HCT116 (cell line): ENCODE measurements around the gene IL3RA. TPM values are rescaled to one million over a fixed set of nuclear protein-coding genes. Genes with fewer than 3 reads are reported as not detected.

ENCODE experiments used
- ATAC-seq: fragments of 200-7000 bp; cut with Tn5 transposase; 2 replicates; pipeline ENCODE4 v1.9.1; 2020; ENCODE audit warnings: mild to moderate bottlenecking, moderate library complexity
- BruUV-seq: library from RNA; stranded (reverse); fragments of 400-500 nt; replicated peaks from 2 replicates; lab custom pipeline; 2021; lab: Mats Ljungman, UMichigan
- CTCF ChIA-PET: fragments of 300-600 bp; sonication (Branson Sonifier 250); formaldehyde crosslinking; loops from one replicate; lab custom pipeline; 2021; ENCODE audit warnings: antibody characterized with exemption; lab: Charles Lee
- POLR2A ChIA-PET: fragments of 300-600, 350-600 bp; sonication (Branson Sonifier 250); formaldehyde crosslinking; loops from one replicate; lab custom pipeline; 2021; ENCODE audit warnings: antibody characterized with exemption; lab: Charles Lee
- RAD21 ChIA-PET, 2 experiments: fragments of 300-600 bp; sonication (Branson Sonifier 250); formaldehyde crosslinking; loops; one replicate each; lab custom pipeline; 2023; ENCODE audit warnings: low total read pairs in 2 of 2; ENCODE audit not compliant: uncharacterized antibody in 2 of 2, unreplicated experiment in 2 of 2, low non-redundant PET in 1 of 2; lab: Charles Lee
- DNase-seq: peaks from one replicate; pipeline ENCODE4 v3.0.0-alpha.2; 2010; ENCODE audit warnings: low read depth, low spot score
- H2AFZ ChIP-seq: fragments of 200-600 bp; shearing (Covaris generic), sonication (generic); 2 replicates; pipeline ENCODE4 v1.6.1; 2017; ENCODE audit warnings: low read depth, mixed run types, mixed read lengths, antibody characterized with exemption, low read length; ENCODE audit not compliant: poor library complexity, severe bottlenecking
- H3K27ac ChIP-seq: 2 replicates; pipeline ENCODE4 v1.5.1; 2012; ENCODE audit warnings: low read depth, low read length
- H3K27me3 ChIP-seq: fragments of 200-600 bp; sonication (generic); 2 replicates; pipeline ENCODE4 v1.6.1; 2016; ENCODE audit warnings: mixed run types, low read length, mixed read lengths; ENCODE audit not compliant: insufficient read depth
- H3K36me3 ChIP-seq, 2 experiments: fragments of 200-500 bp in 1 of 2; fragments of 200-600 bp in 1 of 2; sonication (Bioruptor generic) in 1 of 2; sonication (generic) in 1 of 2; 2 replicates each; pipeline versions ENCODE4 v1.5.1 to v1.6.1; 2014 to 2016; ENCODE audit warnings: low read length in 2 of 2, inconsistent platforms in 1 of 2, mixed read lengths in 1 of 2, mixed run types in 1 of 2; ENCODE audit not compliant: insufficient read depth in 2 of 2, control insufficient read depth in 1 of 2
- H3K4me1 ChIP-seq, 2 experiments: fragments of 200-600 bp in 1 of 2; sonication (generic) in 1 of 2; 2 replicates each; pipeline versions ENCODE4 v1.5.1 to v1.6.1; 2012 to 2017; ENCODE audit warnings: low read length in 2 of 2, inconsistent platforms in 1 of 2, mild to moderate bottlenecking in 1 of 2, mixed read lengths in 1 of 2, mixed run types in 1 of 2, moderate library complexity in 1 of 2; ENCODE audit not compliant: insufficient read depth in 2 of 2, control insufficient read depth in 1 of 2
- H3K4me2 ChIP-seq: fragments of 200-600 bp; sonication (generic); 2 replicates; pipeline ENCODE4 v1.6.1; 2017; ENCODE audit warnings: mixed run types, low read length, mixed read lengths
- H3K4me3 ChIP-seq, 2 experiments: fragments of 200-600 bp in 1 of 2; sonication (generic) in 1 of 2; replicated peaks in 1 of 2; 2 replicates each; pipeline ENCODE4 v1.5.1; 2011 to 2016; ENCODE audit warnings: low read length in 2 of 2, control low read depth in 1 of 2, low read depth in 1 of 2, mild to moderate bottlenecking in 1 of 2, mixed read lengths in 1 of 2, mixed run types in 1 of 2
- H3K79me2 ChIP-seq: fragments of 200-600 bp; sonication (generic); 2 replicates; pipeline ENCODE4 v1.6.1; 2017; ENCODE audit warnings: mild to moderate bottlenecking, mixed run types, low read length, moderate library complexity, mixed read lengths; ENCODE audit not compliant: insufficient read depth
- H3K9ac ChIP-seq: fragments of 200-600 bp; sonication (generic); 2 replicates; pipeline ENCODE4 v1.6.1; 2016; ENCODE audit warnings: low read length, mixed read lengths
- H3K9me2 ChIP-seq: fragments of 200-600 bp; sonication (generic), shearing (Covaris generic); 2 replicates; pipeline ENCODE4 v1.6.1; 2017; ENCODE audit warnings: mixed run types, mild to moderate bottlenecking, moderate library complexity; ENCODE audit not compliant: insufficient read depth
- H3K9me3 ChIP-seq, 2 experiments: fragments of 200-500 bp in 1 of 2; fragments of 200-600 bp in 1 of 2; sonication (Bioruptor generic) in 1 of 2; sonication (generic) in 1 of 2; 2 replicates each; pipeline ENCODE4 v1.6.1; 2014 to 2017; ENCODE audit warnings: low read length in 2 of 2, mixed read lengths in 2 of 2, inconsistent platforms in 1 of 2, low read depth in 1 of 2, mild to moderate bottlenecking in 1 of 2, mixed run types in 1 of 2, moderate library complexity in 1 of 2; ENCODE audit not compliant: control insufficient read depth in 1 of 2, insufficient read depth in 1 of 2
- H4K20me1 ChIP-seq: fragments of 200-600 bp; sonication (generic), shearing (Covaris generic); 2 replicates; pipeline ENCODE4 v1.6.1; 2017; ENCODE audit warnings: mixed run types, mild to moderate bottlenecking, moderate library complexity; ENCODE audit not compliant: insufficient read depth
- CBX3 ChIP-seq: IDR thresholded peaks from 2 replicates; pipeline ENCODE4 v1.6.1; 2012; ENCODE audit warnings: low read depth
- CEBPB ChIP-seq: IDR thresholded peaks from 2 replicates; pipeline ENCODE4 v1.6.1; 2012; ENCODE audit warnings: low read depth
- EGR1 ChIP-seq: IDR thresholded peaks from 2 replicates; pipeline ENCODE4 v1.6.1; 2012; ENCODE audit warnings: low read depth
- FOSL1 ChIP-seq: IDR thresholded peaks from 2 replicates; pipeline ENCODE4 v1.6.1; 2012; ENCODE audit warnings: low read depth
- JUND ChIP-seq: IDR thresholded peaks from 2 replicates; pipeline ENCODE4 v1.6.1; 2012
- POLR2A ChIP-seq: IDR thresholded peaks from 2 replicates; pipeline ENCODE4 v1.7.0; 2011; ENCODE audit warnings: borderline replicate concordance; ENCODE audit not compliant: insufficient read depth, insufficient read length; ENCODE audit errors: extremely low read depth
- POLR2AphosphoS5 ChIP-seq: IDR thresholded peaks from 2 replicates; pipeline ENCODE4 v1.6.1; 2011; ENCODE audit warnings: mild to moderate bottlenecking, low read depth, low read length, moderate library complexity
- SIN3A ChIP-seq: IDR thresholded peaks from 2 replicates; pipeline ENCODE4 v1.6.1; 2012; ENCODE audit warnings: low read depth
- SRF ChIP-seq: IDR thresholded peaks from 2 replicates; pipeline ENCODE4 v1.6.1; 2012; ENCODE audit warnings: low read depth
- TCF7L2 ChIP-seq: IDR thresholded peaks from 2 replicates; pipeline ENCODE4 v1.7.0; 2011; ENCODE audit warnings: borderline replicate concordance, inconsistent platforms; ENCODE audit not compliant: insufficient read depth, insufficient read length; ENCODE audit errors: extremely low read depth
- YY1 ChIP-seq: IDR thresholded peaks from 2 replicates; pipeline ENCODE4 v1.6.1; 2011; ENCODE audit warnings: low read length, low read depth, moderate library complexity, mild to moderate bottlenecking; ENCODE audit not compliant: insufficient replicate concordance; ENCODE audit errors: extremely low read depth
- ZNF274 ChIP-seq: fragments of 200-500 bp; sonication (Bioruptor generic); IDR thresholded peaks from 2 replicates; pipeline ENCODE4 v1.6.1; 2014; ENCODE audit warnings: mild to moderate bottlenecking, low read depth, low read length, inconsistent platforms
- intact Hi-C: fragments of 100-400 bp; cut with micrococcal nuclease; formaldehyde crosslinking; loops from 2 replicates; pipeline ENCODE4 v1.10.0; 2022
- total RNA-seq: library from RNA; stranded (reverse); gene quantifications from one replicate; pipeline ENCODE4 v1.2.1, GENCODE V29; 2021; ENCODE audit not compliant: unreplicated experiment
- TF ChIP-seq, protein P1 (sequence below): IDR thresholded peaks from 2 replicates; pipeline ENCODE4 v1.6.1; 2012
- TF ChIP-seq, protein P2 (sequence below): IDR thresholded peaks from 2 replicates; pipeline ENCODE4 v1.6.1; 2011; ENCODE audit warnings: mild to moderate bottlenecking, low read length, moderate library complexity; ENCODE audit not compliant: insufficient replicate concordance; ENCODE audit errors: extremely low read depth
- TF ChIP-seq, protein P3 (sequence below): IDR thresholded peaks from 2 replicates; pipeline ENCODE4 v1.6.1; 2012; ENCODE audit warnings: low read depth
- TF ChIP-seq, protein P4 (sequence below): IDR thresholded peaks from 2 replicates; pipeline ENCODE4 v1.6.1; 2012

Gene IL3RA
- total RNA-seq, 1 experiment from 2014 or later = not detected

DNA sequence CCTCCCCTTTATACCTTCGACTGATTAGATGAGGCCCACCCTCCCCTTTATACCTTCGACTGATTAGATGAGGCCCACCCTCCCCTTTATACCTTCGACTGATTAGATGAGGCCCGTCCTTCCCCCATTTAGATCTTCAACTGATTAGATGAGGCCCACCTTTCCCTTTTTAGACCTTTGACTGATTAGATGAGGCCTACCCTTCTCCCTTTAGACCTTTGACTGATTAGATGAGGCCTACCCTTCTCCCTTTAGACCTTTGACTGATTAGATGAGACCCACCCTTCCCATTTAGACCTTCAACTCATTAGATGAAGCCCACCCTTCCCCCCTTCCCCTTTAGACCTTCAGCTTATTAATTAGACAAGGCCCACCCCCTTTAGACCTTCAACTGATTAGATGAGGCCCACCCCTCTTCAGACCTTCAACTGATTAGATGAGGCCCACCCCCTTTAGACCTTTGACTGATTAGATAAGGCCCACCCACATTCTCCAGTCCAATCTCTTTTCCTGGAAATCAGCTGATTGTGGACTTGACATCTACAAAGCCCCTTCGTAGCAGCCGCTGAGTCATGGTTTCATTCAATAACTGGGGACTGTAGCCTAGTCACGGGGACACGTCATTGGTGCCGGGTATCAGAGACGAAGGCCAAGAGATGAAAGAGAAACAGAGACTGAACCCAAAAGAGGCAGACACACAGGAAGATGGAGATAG, 28.8 kb upstream of the IL3RA start:
- no peaks in the 10 kb centered on the region for H3K27me3 ChIP-seq
- ChIA-PET POLR2A (no interaction called here), CTCF (no interaction called here), RAD21 (no interaction called here)
- H3K4me3 ChIP-seq = no peak overlapping the region
- no peaks in the 10 kb centered on the region for H3K79me2 ChIP-seq
- no TSS peak for BruUV-seq
- no peak overlapping the region for H3K9ac ChIP-seq
- ATAC-seq (no peak), DNase-seq (no peak)
- no peaks in the 10 kb centered on the region for H3K9me2 ChIP-seq
- intact Hi-C loops = no loop called here
- H3K27ac ChIP-seq = no peak overlapping the region
- no peak for TF ChIP-seq SIN3A
- TF ChIP-seq JUND = no peak
- TF ChIP-seq POLR2A = no peak
- TF ChIP-seq POLR2AphosphoS5 = no peak
- TF ChIP-seq ZNF274 = no peak
- TF ChIP-seq, protein P1, sequence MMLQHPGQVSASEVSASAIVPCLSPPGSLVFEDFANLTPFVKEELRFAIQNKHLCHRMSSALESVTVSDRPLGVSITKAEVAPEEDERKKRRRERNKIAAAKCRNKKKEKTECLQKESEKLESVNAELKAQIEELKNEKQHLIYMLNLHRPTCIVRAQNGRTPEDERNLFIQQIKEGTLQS = no peak
- TF ChIP-seq CEBPB = no peak
- TF ChIP-seq EGR1 = no peak
- TF ChIP-seq, protein P2, sequence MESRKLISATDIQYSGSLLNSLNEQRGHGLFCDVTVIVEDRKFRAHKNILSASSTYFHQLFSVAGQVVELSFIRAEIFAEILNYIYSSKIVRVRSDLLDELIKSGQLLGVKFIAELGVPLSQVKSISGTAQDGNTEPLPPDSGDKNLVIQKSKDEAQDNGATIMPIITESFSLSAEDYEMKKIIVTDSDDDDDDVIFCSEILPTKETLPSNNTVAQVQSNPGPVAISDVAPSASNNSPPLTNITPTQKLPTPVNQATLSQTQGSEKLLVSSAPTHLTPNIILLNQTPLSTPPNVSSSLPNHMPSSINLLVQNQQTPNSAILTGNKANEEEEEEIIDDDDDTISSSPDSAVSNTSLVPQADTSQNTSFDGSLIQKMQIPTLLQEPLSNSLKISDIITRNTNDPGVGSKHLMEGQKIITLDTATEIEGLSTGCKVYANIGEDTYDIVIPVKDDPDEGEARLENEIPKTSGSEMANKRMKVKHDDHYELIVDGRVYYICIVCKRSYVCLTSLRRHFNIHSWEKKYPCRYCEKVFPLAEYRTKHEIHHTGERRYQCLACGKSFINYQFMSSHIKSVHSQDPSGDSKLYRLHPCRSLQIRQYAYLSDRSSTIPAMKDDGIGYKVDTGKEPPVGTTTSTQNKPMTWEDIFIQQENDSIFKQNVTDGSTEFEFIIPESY = no peak
- TF ChIP-seq, protein P3, sequence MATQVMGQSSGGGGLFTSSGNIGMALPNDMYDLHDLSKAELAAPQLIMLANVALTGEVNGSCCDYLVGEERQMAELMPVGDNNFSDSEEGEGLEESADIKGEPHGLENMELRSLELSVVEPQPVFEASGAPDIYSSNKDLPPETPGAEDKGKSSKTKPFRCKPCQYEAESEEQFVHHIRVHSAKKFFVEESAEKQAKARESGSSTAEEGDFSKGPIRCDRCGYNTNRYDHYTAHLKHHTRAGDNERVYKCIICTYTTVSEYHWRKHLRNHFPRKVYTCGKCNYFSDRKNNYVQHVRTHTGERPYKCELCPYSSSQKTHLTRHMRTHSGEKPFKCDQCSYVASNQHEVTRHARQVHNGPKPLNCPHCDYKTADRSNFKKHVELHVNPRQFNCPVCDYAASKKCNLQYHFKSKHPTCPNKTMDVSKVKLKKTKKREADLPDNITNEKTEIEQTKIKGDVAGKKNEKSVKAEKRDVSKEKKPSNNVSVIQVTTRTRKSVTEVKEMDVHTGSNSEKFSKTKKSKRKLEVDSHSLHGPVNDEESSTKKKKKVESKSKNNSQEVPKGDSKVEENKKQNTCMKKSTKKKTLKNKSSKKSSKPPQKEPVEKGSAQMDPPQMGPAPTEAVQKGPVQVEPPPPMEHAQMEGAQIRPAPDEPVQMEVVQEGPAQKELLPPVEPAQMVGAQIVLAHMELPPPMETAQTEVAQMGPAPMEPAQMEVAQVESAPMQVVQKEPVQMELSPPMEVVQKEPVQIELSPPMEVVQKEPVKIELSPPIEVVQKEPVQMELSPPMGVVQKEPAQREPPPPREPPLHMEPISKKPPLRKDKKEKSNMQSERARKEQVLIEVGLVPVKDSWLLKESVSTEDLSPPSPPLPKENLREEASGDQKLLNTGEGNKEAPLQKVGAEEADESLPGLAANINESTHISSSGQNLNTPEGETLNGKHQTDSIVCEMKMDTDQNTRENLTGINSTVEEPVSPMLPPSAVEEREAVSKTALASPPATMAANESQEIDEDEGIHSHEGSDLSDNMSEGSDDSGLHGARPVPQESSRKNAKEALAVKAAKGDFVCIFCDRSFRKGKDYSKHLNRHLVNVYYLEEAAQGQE = no peak
- TF ChIP-seq CBX3 = no peak
- TF ChIP-seq SRF = no peak
- no peak for TF ChIP-seq TCF7L2
- TF ChIP-seq, protein P4, sequence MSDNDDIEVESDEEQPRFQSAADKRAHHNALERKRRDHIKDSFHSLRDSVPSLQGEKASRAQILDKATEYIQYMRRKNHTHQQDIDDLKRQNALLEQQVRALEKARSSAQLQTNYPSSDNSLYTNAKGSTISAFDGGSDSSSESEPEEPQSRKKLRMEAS = no peak
- no peak for TF ChIP-seq YY1
- no peak for TF ChIP-seq FOSL1
- H4K20me1 ChIP-seq = no peaks in the 10 kb centered on the region
- no peaks in the 10 kb centered on the region for H3K9me3 ChIP-seq
- H2AFZ ChIP-seq = no peak overlapping the region
- no peaks in the 10 kb centered on the region for H3K4me1 ChIP-seq
- no peaks in the 10 kb centered on the region for H3K36me3 ChIP-seq
- no peak overlapping the region for H3K4me2 ChIP-seq
